HepG2 (cell line): ENCODE data around the gene ACOX3. TPM values are rescaled to one million over a fixed set of nuclear protein-coding genes. Genes with fewer than 3 reads are reported as not detected.

Experiments used
- FOXK1 ChIP-seq: sonication (generic); formaldehyde crosslinking; IDR thresholded peaks from 2 replicates; pipeline ENCODE4 v1.4.0; 2020; ENCODE audit warnings: low read depth, missing genetic modification reagents, borderline replicate concordance
- MAFF ChIP-seq: IDR thresholded peaks from 2 replicates; pipeline ENCODE4 v1.6.1; 2011; ENCODE audit warnings: low read depth, low read length, improper control_type of control experiment
- MAFK ChIP-seq, 2 experiments: IDR thresholded peaks in 1 of 2; conservative IDR thresholded peaks in 1 of 2; 2 replicates each; pipeline ENCODE4 v1.6.1; 2011; ENCODE audit warnings: improper control_type of control experiment in 2 of 2, low read length in 2 of 2
- NONO ChIP-seq, 2 experiments: fragments of 450-650 bp in 1 of 2; sonication (generic) in 1 of 2; formaldehyde crosslinking in 1 of 2; IDR thresholded peaks in 1 of 2; conservative IDR thresholded peaks in 1 of 2; 2 replicates each; pipeline versions ENCODE4 v1.6.1 to v1.8.0; 2017 to 2022; ENCODE audit warnings: mild to moderate bottlenecking in 1 of 2, missing genetic modification reagents in 1 of 2, moderate library complexity in 1 of 2
- RAD21 ChIP-seq: fragments of 450-650 bp; formaldehyde crosslinking; IDR thresholded peaks from 2 replicates; pipeline ENCODE4 v1.5.0; 2020; ENCODE audit warnings: mild to moderate bottlenecking
- RXRB ChIP-seq: IDR thresholded peaks from 2 replicates; pipeline ENCODE4 v1.6.1; 2016; ENCODE audit warnings: borderline replicate concordance, missing genetic modification reagents, missing compliant biosample characterization
- SMC3 ChIP-seq: IDR thresholded peaks from 2 replicates; pipeline ENCODE4 v1.6.1; 2011; ENCODE audit warnings: low read length, improper control_type of control experiment
- SP5 ChIP-seq: IDR thresholded peaks from 2 replicates; pipeline ENCODE4 v1.6.1; 2016; ENCODE audit warnings: low read depth, borderline replicate concordance
- XRCC5 ChIP-seq: fragments of 200-400 bp; formaldehyde crosslinking; optimal IDR thresholded peaks from 2 replicates; pipeline ENCODE3; 2017; ENCODE audit warnings: mild to moderate bottlenecking, low read length
- ZNF567 ChIP-seq: sonication (generic); formaldehyde crosslinking; IDR thresholded peaks from 2 replicates; pipeline ENCODE4 v1.8.1; 2023; ENCODE audit warnings: mild to moderate bottlenecking, missing genetic modification reagents, borderline replicate concordance
- polyA plus RNA-seq, 8 experiments: library from polyadenylated mRNA; depleted of rRNA in 3 of 8; stranded (reverse) in 7 of 8; unstranded in 1 of 8; fragments of >200 nt; fragmentation: Illumina TruSeq in 4 of 8; extraction: Trizol in 4 of 8; gene quantifications; 2 replicates each; pipeline versions ENCODE4 v1.2.1 to v1.2.3, GENCODE V29; 2011 to 2016; ENCODE audit warnings: low read depth in 4 of 8, missing spikeins in 1 of 8, mixed read lengths in 1 of 8; ENCODE audit not compliant: insufficient read depth in 1 of 8
- total RNA-seq, 5 experiments: library from RNA; depleted of rRNA; stranded (reverse); fragments of >200 nt; fragmentation: Illumina TruSeq; extraction: Trizol; gene quantifications; 2 replicates each; pipeline ENCODE4 v1.2.3, GENCODE V29; 2016; ENCODE audit warnings: low read depth in 1 of 5
- TF ChIP-seq, protein P1 (sequence below): sonication (generic); formaldehyde crosslinking; IDR thresholded peaks from 2 replicates; pipeline ENCODE4 v1.4.0; 2020; ENCODE audit warnings: missing genetic modification reagents
- TF ChIP-seq, protein P2 (sequence below): sonication (generic); formaldehyde crosslinking; IDR thresholded peaks from 2 replicates; pipeline ENCODE4 v1.4.0; 2020; ENCODE audit warnings: missing genetic modification reagents

Gene ACOX3
- total and polyA plus RNA-seq, 2 of the 13 experiments (the other 11 are each of a cell fraction or from before 2014, with no cell fraction given): 4.2 to 17.8 TPM

DNA sequence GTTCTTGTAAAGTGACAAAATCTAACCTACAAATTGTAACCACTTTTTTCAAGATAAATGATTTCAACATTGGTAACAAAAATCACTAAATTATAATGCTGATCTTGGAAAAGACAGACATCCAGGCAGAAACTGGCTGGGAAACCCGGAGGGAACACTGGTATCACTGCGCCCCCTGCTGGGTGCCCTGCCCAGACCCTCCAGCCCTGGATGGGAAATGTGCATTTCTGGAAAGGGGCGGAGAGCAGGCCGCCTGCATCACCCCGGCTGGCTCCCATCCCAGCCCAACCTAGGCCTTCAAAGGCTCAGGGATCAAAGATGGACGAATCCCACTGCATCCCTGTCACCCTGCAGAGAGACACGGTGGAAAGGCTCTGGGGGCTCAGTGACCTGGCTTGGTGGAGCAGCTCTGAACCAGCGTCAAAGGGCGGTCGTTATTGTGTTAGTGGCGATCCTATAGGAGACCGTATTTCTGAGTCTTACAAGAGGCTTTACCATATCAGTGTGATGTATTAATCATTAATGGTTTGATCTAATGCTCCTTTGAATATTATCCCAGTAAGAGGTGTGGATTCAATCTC, 37.3 kb downstream of the ACOX3 start (continued):
- TF ChIP-seq, protein P1, sequence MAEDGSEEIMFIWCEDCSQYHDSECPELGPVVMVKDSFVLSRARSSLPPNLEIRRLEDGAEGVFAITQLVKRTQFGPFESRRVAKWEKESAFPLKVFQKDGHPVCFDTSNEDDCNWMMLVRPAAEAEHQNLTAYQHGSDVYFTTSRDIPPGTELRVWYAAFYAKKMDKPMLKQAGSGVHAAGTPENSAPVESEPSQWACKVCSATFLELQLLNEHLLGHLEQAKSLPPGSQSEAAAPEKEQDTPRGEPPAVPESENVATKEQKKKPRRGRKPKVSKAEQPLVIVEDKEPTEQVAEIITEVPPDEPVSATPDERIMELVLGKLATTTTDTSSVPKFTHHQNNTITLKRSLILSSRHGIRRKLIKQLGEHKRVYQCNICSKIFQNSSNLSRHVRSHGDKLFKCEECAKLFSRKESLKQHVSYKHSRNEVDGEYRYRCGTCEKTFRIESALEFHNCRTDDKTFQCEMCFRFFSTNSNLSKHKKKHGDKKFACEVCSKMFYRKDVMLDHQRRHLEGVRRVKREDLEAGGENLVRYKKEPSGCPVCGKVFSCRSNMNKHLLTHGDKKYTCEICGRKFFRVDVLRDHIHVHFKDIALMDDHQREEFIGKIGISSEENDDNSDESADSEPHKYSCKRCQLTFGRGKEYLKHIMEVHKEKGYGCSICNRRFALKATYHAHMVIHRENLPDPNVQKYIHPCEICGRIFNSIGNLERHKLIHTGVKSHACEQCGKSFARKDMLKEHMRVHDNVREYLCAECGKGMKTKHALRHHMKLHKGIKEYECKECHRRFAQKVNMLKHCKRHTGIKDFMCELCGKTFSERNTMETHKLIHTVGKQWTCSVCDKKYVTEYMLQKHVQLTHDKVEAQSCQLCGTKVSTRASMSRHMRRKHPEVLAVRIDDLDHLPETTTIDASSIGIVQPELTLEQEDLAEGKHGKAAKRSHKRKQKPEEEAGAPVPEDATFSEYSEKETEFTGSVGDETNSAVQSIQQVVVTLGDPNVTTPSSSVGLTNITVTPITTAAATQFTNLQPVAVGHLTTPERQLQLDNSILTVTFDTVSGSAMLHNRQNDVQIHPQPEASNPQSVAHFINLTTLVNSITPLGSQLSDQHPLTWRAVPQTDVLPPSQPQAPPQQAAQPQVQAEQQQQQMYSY (CRISPR knock-in tag): no peak
- TF ChIP-seq RXRB (CRISPR knock-in tag) (0 out of 2 replicates have a peak, but pooled peaks have one; percentile 20), FOXK1 (no peak), NONO (IDR thresholded peaks at IDR 0.05) (no peak), NONO (CRISPR knock-in tag; conservative IDR thresholded peaks at IDR 0.05) (0 out of 2 replicates have a peak, but pooled peaks have one; percentile 28), XRCC5 (peak; percentile 47), ZNF567 (CRISPR knock-in tag) (no peak), SMC3 (peak; percentile 84), SP5 (CRISPR knock-in tag) (peak; percentile 41), MAFK (conservative IDR thresholded peaks at IDR 0.05 in 1 of 2, IDR thresholded peaks at IDR 0.05 in 1 of 2; ENCODE audit: low read length in 2 of 2) (peak in 1 of 2 experiments; percentile 4; a peak in 1 of 4 replicates), RAD21 (CRISPR knock-in tag) (peak; percentile 79), MAFF (0 out of 2 replicates have a peak, but pooled peaks have one; percentile 2)
- TF ChIP-seq, protein P2, sequence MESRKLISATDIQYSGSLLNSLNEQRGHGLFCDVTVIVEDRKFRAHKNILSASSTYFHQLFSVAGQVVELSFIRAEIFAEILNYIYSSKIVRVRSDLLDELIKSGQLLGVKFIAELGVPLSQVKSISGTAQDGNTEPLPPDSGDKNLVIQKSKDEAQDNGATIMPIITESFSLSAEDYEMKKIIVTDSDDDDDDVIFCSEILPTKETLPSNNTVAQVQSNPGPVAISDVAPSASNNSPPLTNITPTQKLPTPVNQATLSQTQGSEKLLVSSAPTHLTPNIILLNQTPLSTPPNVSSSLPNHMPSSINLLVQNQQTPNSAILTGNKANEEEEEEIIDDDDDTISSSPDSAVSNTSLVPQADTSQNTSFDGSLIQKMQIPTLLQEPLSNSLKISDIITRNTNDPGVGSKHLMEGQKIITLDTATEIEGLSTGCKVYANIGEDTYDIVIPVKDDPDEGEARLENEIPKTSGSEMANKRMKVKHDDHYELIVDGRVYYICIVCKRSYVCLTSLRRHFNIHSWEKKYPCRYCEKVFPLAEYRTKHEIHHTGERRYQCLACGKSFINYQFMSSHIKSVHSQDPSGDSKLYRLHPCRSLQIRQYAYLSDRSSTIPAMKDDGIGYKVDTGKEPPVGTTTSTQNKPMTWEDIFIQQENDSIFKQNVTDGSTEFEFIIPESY (CRISPR knock-in tag): peak; percentile 73
